OCI-LY7 (cell line): ENCODE data around the gene PHOX2A. TPM values are rescaled to one million over a fixed set of nuclear protein-coding genes. Genes with fewer than 3 reads are reported as not detected.

Experiments used
- BruUV-seq: library from RNA; stranded (reverse); fragments of 400-500 nt; replicated peaks from 2 replicates; lab custom pipeline; 2021; lab: Mats Ljungman, UMichigan
- CTCF ChIA-PET: fragments of 300-600 bp; sonication (Branson Sonifier 250); formaldehyde crosslinking; loops from one replicate; lab custom pipeline; 2022; ENCODE audit warnings: antibody characterized with exemption; ENCODE audit not compliant: unreplicated experiment; lab: Charles Lee
- POLR2A ChIA-PET: fragments of 300-600 bp; sonication (Branson Sonifier 250); formaldehyde crosslinking; loops from one replicate; lab custom pipeline; 2022; ENCODE audit warnings: antibody characterized with exemption; lab: Charles Lee
- DNase-seq: peaks from one replicate; pipeline ENCODE4 v3.0.0-alpha.2; 2015; ENCODE audit warnings: low spot score
- H2AFZ ChIP-seq: fragments of 200-600 bp; sonication (generic), shearing (Covaris generic); 2 replicates; pipeline ENCODE4 v1.6.1; 2014; ENCODE audit warnings: mild to moderate bottlenecking, antibody characterized with exemption, low read length, moderate library complexity
- H3K27ac ChIP-seq: fragments of 200-600 bp; sonication (generic); 2 replicates; pipeline ENCODE4 v1.5.1; 2014; ENCODE audit warnings: mixed run types, low read depth, mild to moderate bottlenecking, moderate library complexity, low read length, inconsistent platforms; ENCODE audit not compliant: poor library complexity, severe bottlenecking
- H3K36me3 ChIP-seq: fragments of 200-600 bp; sonication (generic); 2 replicates; pipeline ENCODE4 v1.6.1; 2014; ENCODE audit warnings: mild to moderate bottlenecking, antibody characterized with exemption, low read length, moderate library complexity, mixed read lengths; ENCODE audit not compliant: insufficient read depth
- H3K4me1 ChIP-seq: fragments of 200-600 bp; sonication (generic); 2 replicates; pipeline ENCODE4 v1.5.1; 2014; ENCODE audit warnings: mild to moderate bottlenecking, low read length; ENCODE audit not compliant: insufficient read depth, poor library complexity, severe bottlenecking
- H3K4me2 ChIP-seq: fragments of 200-600 bp; sonication (generic); 2 replicates; pipeline ENCODE4 v1.6.1; 2014; ENCODE audit warnings: mild to moderate bottlenecking, low read length
- H3K4me3 ChIP-seq: fragments of 200-600 bp; sonication (generic); 2 replicates; pipeline ENCODE4 v1.5.1; 2014; ENCODE audit warnings: mild to moderate bottlenecking, low read depth, low read length; ENCODE audit not compliant: poor library complexity, severe bottlenecking
- H3K79me2 ChIP-seq: fragments of 200-600 bp; sonication (generic); 2 replicates; pipeline ENCODE4 v1.6.1; 2016; ENCODE audit warnings: low read depth, mild to moderate bottlenecking, low read length, moderate library complexity, mixed read lengths; ENCODE audit not compliant: insufficient read depth
- H3K9me2 ChIP-seq: fragments of 200-600 bp; sonication (generic); 2 replicates; pipeline ENCODE4 v1.6.1; 2016; ENCODE audit warnings: mild to moderate bottlenecking, low read length, mixed read lengths; ENCODE audit not compliant: insufficient read depth
- H3K9me3 ChIP-seq: fragments of 200-600 bp; sonication (generic); 2 replicates; pipeline ENCODE4 v1.6.1; 2014; ENCODE audit warnings: mild to moderate bottlenecking, mixed run types, low read length, mixed read lengths
- H4K20me1 ChIP-seq: fragments of 200-600 bp; sonication (generic); 2 replicates; pipeline ENCODE4 v1.6.1; 2014; ENCODE audit warnings: mild to moderate bottlenecking, antibody characterized with exemption, low read length, moderate library complexity, mixed read lengths; ENCODE audit not compliant: insufficient read depth
- CTCF ChIP-seq: fragments of 200-600 bp; sonication (generic); conservative IDR thresholded peaks from 2 replicates; pipeline ENCODE4 v1.5.1; 2014; ENCODE audit warnings: mild to moderate bottlenecking, antibody characterized with exemption, low read length, moderate library complexity, mixed read lengths
- EZH2phosphoT487 ChIP-seq: fragments of 200-600 bp; sonication (generic); IDR thresholded peaks from 2 replicates; pipeline ENCODE4 v1.6.1; 2018; ENCODE audit warnings: low read depth, borderline replicate concordance, mild to moderate bottlenecking, mixed run types, antibody characterized with exemption, low read length, moderate library complexity, mixed read lengths
- intact Hi-C: fragments of 100-400 bp; cut with micrococcal nuclease; formaldehyde crosslinking; loops from one replicate; pipeline ENCODE4 v1.10.0; 2022; ENCODE audit not compliant: unreplicated experiment
- total RNA-seq, 2 experiments: library from RNA; depleted of rRNA in 1 of 2; stranded (reverse); fragments of >200 nt in 1 of 2; shearing (Covaris generic) in 1 of 2; gene quantifications; 2 replicates each; pipeline ENCODE4 v1.2.3, GENCODE V29; 2014 to 2022

Gene PHOX2A
- total RNA-seq, 2 experiments from 2014 or later, result not detected

GRCh38 chr11:72253392-72253791, 9.4 kb upstream of the PHOX2A start:
- DNase-seq, result no peak
- TF ChIP-seq EZH2phosphoT487 (no peak), CTCF (no peak)
- CTCF ChIA-PET, result no interaction called here
- intact Hi-C loops, result no loop called here
- Histone ChIP-seq H3K4me3 (no peak overlapping the region), H3K9me3 (no peaks in the 10 kb centered on the region), H3K79me2 (no peaks in the 10 kb centered on the region), H3K9me2 (no peaks in the 10 kb centered on the region), H2AFZ (no peak overlapping the region), H3K4me2 (no peak overlapping the region), H3K27ac (no peak overlapping the region), H3K4me1 (no peaks in the 10 kb centered on the region), H4K20me1 (no peaks in the 10 kb centered on the region), H3K36me3 (no peaks in the 10 kb centered on the region)
- BruUV-seq, result no TSS peak
- POLR2A ChIA-PET, result no interaction called here

GRCh38 chr11:72251614-72252013, 7.6 kb upstream of the PHOX2A start:
- Histone ChIP-seq H3K36me3 (no peaks in the 10 kb centered on the region), H3K79me2 (no peaks in the 10 kb centered on the region), H3K4me2 (no peak overlapping the region), H3K9me2 (no peaks in the 10 kb centered on the region), H3K9me3 (no peaks in the 10 kb centered on the region), H4K20me1 (no peaks in the 10 kb centered on the region), H3K4me1 (no peaks in the 10 kb centered on the region), H3K4me3 (no peak overlapping the region), H3K27ac (no peak overlapping the region), H2AFZ (no peak overlapping the region)
- DNase-seq, result no peak
- TF ChIP-seq CTCF (no peak), EZH2phosphoT487 (no peak)
- ChIA-PET CTCF (no interaction called here), POLR2A (no interaction called here)
- BruUV-seq, result no TSS peak
- intact Hi-C loops, result no loop called here

- intact Hi-C loops, result no loop called here
- no peak overlapping the region for H3K4me2 ChIP-seq
- DNase-seq, result no peak
- no peak overlapping the region for H3K4me3 ChIP-seq
- BruUV-seq, result no TSS peak
- no peak overlapping the region for H2AFZ ChIP-seq
- no peak overlapping the region for H3K27ac ChIP-seq
- no peaks in the 10 kb centered on the region for H3K79me2 ChIP-seq
- H3K9me3 ChIP-seq, result no peaks in the 10 kb centered on the region
- POLR2A ChIA-PET, result no interaction called here
- no peaks in the 10 kb centered on the region for H4K20me1 ChIP-seq
- TF ChIP-seq EZH2phosphoT487 (no peak), CTCF (no peak)
- no peaks in the 10 kb centered on the region for H3K9me2 ChIP-seq
- H3K4me1 ChIP-seq, result no peaks in the 10 kb centered on the region
- H3K36me3 ChIP-seq, result no peaks in the 10 kb centered on the region
- CTCF ChIA-PET, result no interaction called here
These were observed 6.9 kb upstream of the PHOX2A start for GRCh38 chr11:72250661-72251464.
